Progenitor cell of endocrine pancreas (in vitro differentiated cells): Measurements from ENCODE around the gene SELENOI. TPM values are rescaled to one million over a fixed set of nuclear protein-coding genes. Genes with fewer than 3 reads are reported as not detected.

Source experiments
- DNase-seq: peaks from one replicate; pipeline ENCODE4 v3.0.0; 2021; ENCODE audit warnings: low spot score; ENCODE audit not compliant: unreplicated experiment
- H3K27ac Mint-ChIP-seq: 2 replicates; pipeline ENCODE4 v1.8.0; 2021; ENCODE audit warnings: mild to moderate bottlenecking, moderate library complexity, mixed read lengths
- H3K27me3 Mint-ChIP-seq: 2 replicates; pipeline ENCODE4 v1.8.0; 2021; ENCODE audit warnings: mixed read lengths
- H3K36me3 Mint-ChIP-seq: 2 replicates; pipeline ENCODE4 v1.8.0; 2022; ENCODE audit warnings: mixed read lengths; ENCODE audit not compliant: insufficient read depth
- H3K4me1 Mint-ChIP-seq: 2 replicates; pipeline ENCODE4 v1.8.0; 2021; ENCODE audit warnings: low read depth, mixed read lengths
- H3K4me3 Mint-ChIP-seq: 2 replicates; pipeline ENCODE4 v1.8.0; 2021; ENCODE audit warnings: low read depth, mild to moderate bottlenecking, moderate library complexity, mixed read lengths
- H3K9me3 Mint-ChIP-seq: 2 replicates; pipeline ENCODE4 v1.8.0; 2021; ENCODE audit warnings: low read depth, mixed read lengths
- total RNA-seq: library from RNA; stranded (reverse); gene quantifications from 2 replicates; pipeline ENCODE4 v1.2.1, GENCODE V29; 2021
- TF ChIP-seq, protein P1 (sequence below): fragments of 200-600 bp; sonication (generic); IDR thresholded peaks from one replicate; pipeline ENCODE4 v1.5.0; 2021; ENCODE audit warnings: antibody characterized with exemption, mild to moderate bottlenecking; ENCODE audit not compliant: unreplicated experiment

SELENOI gene
- total RNA-seq, 1 donor from 2014 or later: 46.2 TPM

DNA sequence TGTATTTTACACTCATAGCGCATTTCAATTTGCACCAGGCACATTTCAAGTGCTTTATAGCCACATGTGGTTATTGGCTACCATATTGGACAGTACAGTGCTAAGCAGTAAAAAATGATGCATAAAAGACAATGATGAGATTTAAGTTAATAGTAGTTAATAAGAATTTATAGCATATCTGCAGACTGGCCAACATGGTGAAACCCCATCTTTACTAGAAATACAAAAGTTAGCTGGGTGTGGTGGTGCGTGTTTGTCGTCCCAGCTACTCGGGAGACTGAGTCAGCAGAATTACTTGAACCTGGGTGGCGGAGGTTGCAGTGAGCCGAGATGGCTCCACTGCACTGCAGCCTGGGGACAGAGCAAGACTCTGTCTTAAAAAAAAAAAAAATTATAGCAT is 65.5 kb downstream of the SELENOI start:
- Mint-ChIP-seq H3K27me3 (peaks cover 4% of the 10 kb centered on the region), H3K4me3 (no peak overlapping the region), H3K36me3 (no peaks in the 10 kb centered on the region), H3K4me1 (no peaks in the 10 kb centered on the region), H3K27ac (no peak overlapping the region), H3K9me3 (peaks cover 3% of the 10 kb centered on the region)
- DNase-seq: no peak
- TF ChIP-seq, protein P1, sequence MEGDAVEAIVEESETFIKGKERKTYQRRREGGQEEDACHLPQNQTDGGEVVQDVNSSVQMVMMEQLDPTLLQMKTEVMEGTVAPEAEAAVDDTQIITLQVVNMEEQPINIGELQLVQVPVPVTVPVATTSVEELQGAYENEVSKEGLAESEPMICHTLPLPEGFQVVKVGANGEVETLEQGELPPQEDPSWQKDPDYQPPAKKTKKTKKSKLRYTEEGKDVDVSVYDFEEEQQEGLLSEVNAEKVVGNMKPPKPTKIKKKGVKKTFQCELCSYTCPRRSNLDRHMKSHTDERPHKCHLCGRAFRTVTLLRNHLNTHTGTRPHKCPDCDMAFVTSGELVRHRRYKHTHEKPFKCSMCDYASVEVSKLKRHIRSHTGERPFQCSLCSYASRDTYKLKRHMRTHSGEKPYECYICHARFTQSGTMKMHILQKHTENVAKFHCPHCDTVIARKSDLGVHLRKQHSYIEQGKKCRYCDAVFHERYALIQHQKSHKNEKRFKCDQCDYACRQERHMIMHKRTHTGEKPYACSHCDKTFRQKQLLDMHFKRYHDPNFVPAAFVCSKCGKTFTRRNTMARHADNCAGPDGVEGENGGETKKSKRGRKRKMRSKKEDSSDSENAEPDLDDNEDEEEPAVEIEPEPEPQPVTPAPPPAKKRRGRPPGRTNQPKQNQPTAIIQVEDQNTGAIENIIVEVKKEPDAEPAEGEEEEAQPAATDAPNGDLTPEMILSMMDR: no peak

DNA sequence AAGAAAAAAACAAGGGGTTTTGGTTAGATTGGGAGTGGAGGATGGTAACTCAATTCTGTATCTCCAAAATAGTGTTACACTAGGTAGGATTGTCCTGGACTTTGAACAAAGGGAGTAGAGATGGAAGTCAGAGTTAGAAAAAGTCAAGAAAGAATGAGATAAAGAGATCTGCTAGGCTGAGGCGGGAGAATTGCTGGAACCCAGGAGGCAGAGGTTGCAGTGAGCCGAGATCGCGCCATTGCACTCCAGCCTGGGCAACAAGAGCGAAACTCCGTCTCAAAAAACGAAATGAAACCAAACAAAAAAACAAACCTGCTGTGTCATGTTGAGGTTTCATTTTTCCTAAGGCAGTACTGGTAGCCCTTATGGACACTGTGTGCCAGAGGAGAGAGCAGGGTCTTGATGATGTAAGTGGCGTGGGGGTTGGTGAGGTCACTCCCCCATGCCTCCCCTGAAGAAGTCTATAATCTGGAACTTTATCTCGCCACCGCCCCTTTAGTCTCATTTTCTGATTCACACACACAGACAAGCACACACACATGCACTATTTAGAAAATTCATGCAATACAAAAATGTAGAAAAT is 66.2 kb downstream of the SELENOI start:
- peaks cover 4% of the 10 kb centered on the region for H3K27me3 Mint-ChIP-seq
- no peak overlapping the region for H3K4me3 Mint-ChIP-seq
- H3K4me1 Mint-ChIP-seq: no peaks in the 10 kb centered on the region
- TF ChIP-seq, protein P1: no peak
- no peak overlapping the region for H3K27ac Mint-ChIP-seq
- no peaks in the 10 kb centered on the region for H3K36me3 Mint-ChIP-seq
- peaks cover 3% of the 10 kb centered on the region for H3K9me3 Mint-ChIP-seq
- no peak for DNase-seq

DNA sequence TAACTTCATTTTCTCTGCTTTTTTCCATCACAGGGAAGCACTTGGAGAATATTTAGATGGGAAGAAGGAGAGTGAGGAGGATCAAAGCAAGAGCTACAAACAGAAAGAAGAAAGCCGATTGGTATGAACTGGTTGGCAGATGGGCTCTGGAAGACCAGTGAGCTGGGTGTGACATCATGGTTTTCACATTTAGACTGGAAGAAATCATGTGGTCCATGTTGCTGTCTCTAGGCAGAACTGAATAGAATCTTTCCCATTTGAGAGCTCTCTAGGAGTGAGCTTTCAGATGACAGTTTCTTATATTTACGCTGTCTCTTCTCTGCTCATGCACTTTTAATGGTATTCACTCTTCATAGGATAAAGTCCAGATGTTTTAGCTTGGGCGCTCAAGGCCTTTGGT is 68.4 kb downstream of the SELENOI start:
- TF ChIP-seq, protein P1: no peak
- Mint-ChIP-seq H3K4me3 (no peak overlapping the region), H3K27me3 (no peaks in the 10 kb centered on the region), H3K36me3 (no peaks in the 10 kb centered on the region), H3K4me1 (no peaks in the 10 kb centered on the region), H3K9me3 (peaks cover 3% of the 10 kb centered on the region), H3K27ac (no peak overlapping the region)
- DNase-seq: no peak

GRCh38 chr2:26421961-26422360 is 76.0 kb downstream of the SELENOI start:
- DNase-seq: no peak
- H3K36me3 Mint-ChIP-seq: no peaks in the 10 kb centered on the region
- H3K27ac Mint-ChIP-seq: no peak overlapping the region
- H3K9me3 Mint-ChIP-seq: no peaks in the 10 kb centered on the region
- peaks cover 3% of the 10 kb centered on the region for H3K4me1 Mint-ChIP-seq
- H3K27me3 Mint-ChIP-seq: peaks cover 5% of the 10 kb centered on the region
- no peak overlapping the region for H3K4me3 Mint-ChIP-seq
- TF ChIP-seq, protein P1: no peak

GRCh38 chr2:26422947-26423629 is 77.1 kb downstream of the SELENOI start:
- Mint-ChIP-seq H3K9me3 (no peaks in the 10 kb centered on the region), H3K4me1 (peaks cover 3% of the 10 kb centered on the region), H3K4me3 (no peak overlapping the region), H3K27ac (no peak overlapping the region), H3K36me3 (no peaks in the 10 kb centered on the region), H3K27me3 (peaks cover 5% of the 10 kb centered on the region)
- DNase-seq: no peak
- TF ChIP-seq, protein P1: no peak
